HEK293 (cell line): ENCODE data around the gene GCLM.

Experiments used
- HOXC10 ChIP-seq: sonication (generic); formaldehyde crosslinking; IDR thresholded peaks from 2 replicates; pipeline ENCODE4 v1.8.1; 2023; ENCODE audit warnings: mild to moderate bottlenecking, missing genetic modification reagents
- KLF1 ChIP-seq: fragments of 450-650 bp; formaldehyde crosslinking; IDR thresholded peaks from 2 replicates; pipeline ENCODE4 v1.5.1; 2016; ENCODE audit warnings: missing biosample characterization, missing genetic modification characterization
- KLF10 ChIP-seq: fragments of 450-650 bp; IDR thresholded peaks from 2 replicates; pipeline ENCODE4 v1.5.1; 2018; ENCODE audit warnings: missing biosample characterization, mild to moderate bottlenecking, missing genetic modification characterization
- KLF16 ChIP-seq: fragments of 450-650 bp; formaldehyde crosslinking; IDR thresholded peaks from 2 replicates; pipeline ENCODE4 v1.5.1; 2017; ENCODE audit warnings: missing biosample characterization, missing genetic modification characterization
- OSR2 ChIP-seq: fragments of 450-650 bp; formaldehyde crosslinking; IDR thresholded peaks from 2 replicates; pipeline ENCODE4 v1.5.1; 2016; ENCODE audit warnings: missing biosample characterization, missing genetic modification characterization
- PRDM10 ChIP-seq: fragments of 450-650 bp; formaldehyde crosslinking; IDR thresholded peaks from 2 replicates; pipeline ENCODE4 v1.5.1; 2016; ENCODE audit warnings: missing biosample characterization, missing genetic modification characterization
- SALL2 ChIP-seq: fragments of 450-650 bp; formaldehyde crosslinking; IDR thresholded peaks from 2 replicates; pipeline ENCODE4 v1.5.0; 2017; ENCODE audit warnings: missing biosample characterization, mild to moderate bottlenecking, missing genetic modification characterization, borderline replicate concordance
- SCRT2 ChIP-seq: fragments of 450-650 bp; formaldehyde crosslinking; IDR thresholded peaks from 2 replicates; pipeline ENCODE4 v1.5.1; 2016; ENCODE audit warnings: missing biosample characterization, missing genetic modification characterization
- YY1 ChIP-seq: fragments of 450-650 bp; formaldehyde crosslinking; IDR thresholded peaks from 2 replicates; pipeline ENCODE4 v1.5.1; 2018; ENCODE audit warnings: missing biosample characterization, missing genetic modification characterization
- ZNF155 ChIP-seq: fragments of 450-650 bp; formaldehyde crosslinking; IDR thresholded peaks from 2 replicates; pipeline ENCODE4 v1.5.1; 2016; ENCODE audit warnings: missing biosample characterization, missing genetic modification characterization
- ZNF248 ChIP-seq: fragments of 450-650 bp; formaldehyde crosslinking; IDR thresholded peaks from 2 replicates; pipeline ENCODE4 v1.5.1; 2017; ENCODE audit warnings: missing biosample characterization, missing genetic modification characterization
- ZNF274 ChIP-seq, 2 experiments: fragments of 200-500 bp in 1 of 2; fragments of 450-650 bp in 1 of 2; sonication (Bioruptor generic) in 1 of 2; formaldehyde crosslinking in 1 of 2; IDR thresholded peaks; 2 replicates each; pipeline versions ENCODE4 v1.5.1 to v1.6.1; 2014 to 2016; ENCODE audit warnings: borderline replicate concordance in 1 of 2, inconsistent platforms in 1 of 2, low read length in 1 of 2, missing biosample characterization in 1 of 2, missing genetic modification characterization in 1 of 2
- ZNF280D ChIP-seq: fragments of 450-650 bp; formaldehyde crosslinking; IDR thresholded peaks from 2 replicates; pipeline ENCODE4 v1.5.1; 2016; ENCODE audit warnings: missing biosample characterization, missing genetic modification characterization
- ZNF341 ChIP-seq: fragments of 450-650 bp; formaldehyde crosslinking; IDR thresholded peaks from 2 replicates; pipeline ENCODE4; 2016; ENCODE audit warnings: low read depth, missing biosample characterization, missing genetic modification characterization
- ZNF391 ChIP-seq: fragments of 450-650 bp; formaldehyde crosslinking; IDR thresholded peaks from 2 replicates; pipeline ENCODE4 v1.5.1; 2016; ENCODE audit warnings: low read depth, missing biosample characterization, missing genetic modification characterization, borderline replicate concordance
- ZNF521 ChIP-seq: fragments of 450-650 bp; formaldehyde crosslinking; IDR thresholded peaks from 2 replicates; pipeline ENCODE4 v1.5.1; 2017; ENCODE audit warnings: missing biosample characterization, mild to moderate bottlenecking, missing genetic modification characterization
- ZNF558 ChIP-seq: fragments of 450-650 bp; formaldehyde crosslinking; IDR thresholded peaks from 2 replicates; pipeline ENCODE4 v1.5.1; 2016; ENCODE audit warnings: missing biosample characterization, missing genetic modification characterization
- ZNF580 ChIP-seq: fragments of 450-650 bp; formaldehyde crosslinking; IDR thresholded peaks from 2 replicates; pipeline ENCODE4 v1.5.1; 2016; ENCODE audit warnings: missing biosample characterization, missing genetic modification characterization
- ZNF660 ChIP-seq: fragments of 450-650 bp; IDR thresholded peaks from 2 replicates; pipeline ENCODE4 v1.5.1; 2018; ENCODE audit warnings: missing biosample characterization, mild to moderate bottlenecking, missing genetic modification characterization
- ZNF670 ChIP-seq: fragments of 450-650 bp; formaldehyde crosslinking; IDR thresholded peaks from 2 replicates; pipeline ENCODE4 v1.5.1; 2016; ENCODE audit warnings: missing biosample characterization, missing genetic modification characterization, low read depth
- ZNF791 ChIP-seq: fragments of 450-650 bp; formaldehyde crosslinking; IDR thresholded peaks from 2 replicates; pipeline ENCODE4 v1.5.1; 2016; ENCODE audit warnings: missing biosample characterization, missing genetic modification characterization
- ZNF792 ChIP-seq: fragments of 450-650 bp; formaldehyde crosslinking; IDR thresholded peaks from 2 replicates; pipeline ENCODE4 v1.5.1; 2016; ENCODE audit warnings: missing biosample characterization, missing genetic modification characterization
- ZSCAN18 ChIP-seq: fragments of 450-650 bp; formaldehyde crosslinking; IDR thresholded peaks from 2 replicates; pipeline ENCODE4 v1.5.1; 2016; ENCODE audit warnings: missing biosample characterization, missing genetic modification characterization
- TF ChIP-seq, protein P1 (sequence below): fragments of 450-650 bp; formaldehyde crosslinking; IDR thresholded peaks from 2 replicates; pipeline ENCODE4 v1.5.1; 2017; ENCODE audit warnings: missing biosample characterization, missing genetic modification characterization
- TF ChIP-seq, protein P2 (sequence below): fragments of 450-650 bp; formaldehyde crosslinking; IDR thresholded peaks from 2 replicates; pipeline ENCODE4 v1.5.1; 2016; ENCODE audit warnings: missing biosample characterization, missing genetic modification characterization
- TF ChIP-seq, protein P3 (sequence below): fragments of 450-650 bp; formaldehyde crosslinking; IDR thresholded peaks from 2 replicates; pipeline ENCODE4 v1.5.1; 2016; ENCODE audit warnings: missing biosample characterization, missing genetic modification characterization, low read depth

The GCLM gene

GRCh38 chr1:93846992-93847810, 62.0 kb downstream of the GCLM start (continued):
- TF ChIP-seq ZNF558 (tag by site-specific recombination) (peak; percentile 53; the same call in 1 of the 2 replicates), YY1 (tag by site-specific recombination) (peak; percentile 60), SALL2 (tag by site-specific recombination) (no peak), KLF1 (tag by site-specific recombination) (no peak; the same call in 1 of the 2 replicates), ZSCAN18 (tag by site-specific recombination) (peak; percentile 86; the same call in 1 of the 2 replicates), SCRT2 (tag by site-specific recombination) (peak; percentile 100), PRDM10 (tag by site-specific recombination) (no peak), ZNF274 (IDR thresholded peaks at IDR 0.05; ENCODE audit: low read length) (no peak), ZNF274 (tag by site-specific recombination; IDR thresholded peaks at IDR 0.05; ENCODE audit: borderline replicate concordance) (no peak), HOXC10 (CRISPR knock-in tag) (no peak), ZNF341 (tag by site-specific recombination) (no peak), ZNF248 (tag by site-specific recombination) (no peak), KLF10 (peak; percentile 69), ZNF280D (tag by site-specific recombination) (peak; percentile 54; the same call in 1 of the 2 replicates), ZNF660 (tag by site-specific recombination) (peak; percentile 67), ZNF670 (tag by site-specific recombination) (no peak), ZNF155 (tag by site-specific recombination) (no peak), ZNF792 (tag by site-specific recombination) (no peak), OSR2 (tag by site-specific recombination) (no peak), ZNF391 (tag by site-specific recombination) (peak; percentile 97), ZNF580 (tag by site-specific recombination) (peak; percentile 71; the same call in 1 of the 2 replicates), ZNF791 (no peak), KLF16 (peak; percentile 84; the same call in 1 of the 2 replicates), ZNF521 (no peak)
- TF ChIP-seq, protein P1, sequence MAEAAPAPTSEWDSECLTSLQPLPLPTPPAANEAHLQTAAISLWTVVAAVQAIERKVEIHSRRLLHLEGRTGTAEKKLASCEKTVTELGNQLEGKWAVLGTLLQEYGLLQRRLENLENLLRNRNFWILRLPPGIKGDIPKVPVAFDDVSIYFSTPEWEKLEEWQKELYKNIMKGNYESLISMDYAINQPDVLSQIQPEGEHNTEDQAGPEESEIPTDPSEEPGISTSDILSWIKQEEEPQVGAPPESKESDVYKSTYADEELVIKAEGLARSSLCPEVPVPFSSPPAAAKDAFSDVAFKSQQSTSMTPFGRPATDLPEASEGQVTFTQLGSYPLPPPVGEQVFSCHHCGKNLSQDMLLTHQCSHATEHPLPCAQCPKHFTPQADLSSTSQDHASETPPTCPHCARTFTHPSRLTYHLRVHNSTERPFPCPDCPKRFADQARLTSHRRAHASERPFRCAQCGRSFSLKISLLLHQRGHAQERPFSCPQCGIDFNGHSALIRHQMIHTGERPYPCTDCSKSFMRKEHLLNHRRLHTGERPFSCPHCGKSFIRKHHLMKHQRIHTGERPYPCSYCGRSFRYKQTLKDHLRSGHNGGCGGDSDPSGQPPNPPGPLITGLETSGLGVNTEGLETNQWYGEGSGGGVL (tag by site-specific recombination): peak; percentile 27; the same call in 1 of the 2 replicates
- TF ChIP-seq, protein P2, sequence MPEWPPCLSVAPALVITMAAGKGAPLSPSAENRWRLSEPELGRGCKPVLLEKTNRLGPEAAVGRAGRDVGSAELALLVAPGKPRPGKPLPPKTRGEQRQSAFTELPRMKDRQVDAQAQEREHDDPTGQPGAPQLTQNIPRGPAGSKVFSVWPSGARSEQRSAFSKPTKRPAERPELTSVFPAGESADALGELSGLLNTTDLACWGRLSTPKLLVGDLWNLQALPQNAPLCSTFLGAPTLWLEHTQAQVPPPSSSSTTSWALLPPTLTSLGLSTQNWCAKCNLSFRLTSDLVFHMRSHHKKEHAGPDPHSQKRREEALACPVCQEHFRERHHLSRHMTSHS (tag by site-specific recombination): no peak
- TF ChIP-seq, protein P3, sequence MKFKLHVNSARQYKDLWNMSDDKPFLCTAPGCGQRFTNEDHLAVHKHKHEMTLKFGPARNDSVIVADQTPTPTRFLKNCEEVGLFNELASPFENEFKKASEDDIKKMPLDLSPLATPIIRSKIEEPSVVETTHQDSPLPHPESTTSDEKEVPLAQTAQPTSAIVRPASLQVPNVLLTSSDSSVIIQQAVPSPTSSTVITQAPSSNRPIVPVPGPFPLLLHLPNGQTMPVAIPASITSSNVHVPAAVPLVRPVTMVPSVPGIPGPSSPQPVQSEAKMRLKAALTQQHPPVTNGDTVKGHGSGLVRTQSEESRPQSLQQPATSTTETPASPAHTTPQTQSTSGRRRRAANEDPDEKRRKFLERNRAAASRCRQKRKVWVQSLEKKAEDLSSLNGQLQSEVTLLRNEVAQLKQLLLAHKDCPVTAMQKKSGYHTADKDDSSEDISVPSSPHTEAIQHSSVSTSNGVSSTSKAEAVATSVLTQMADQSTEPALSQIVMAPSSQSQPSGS (tag by site-specific recombination): no peak
